ENCODE measurements around the gene RCBTB1. TPM values are rescaled to one million over a fixed set of nuclear protein-coding genes. Genes with fewer than 3 reads are reported as not detected.

RCBTB1 gene
- total RNA-seq (2022; extraction: Qiagen RNA extraction; ENCODE audit: low read depth) = 7.0 to 10.9 TPM (median 9.2 TPM) in 5 replicates

GRCh38 chr13:49585220-49586157, at the start of gene RCBTB1:
RCBTB1 (minus strand) TSS chr13:49585558; CDS start chr13:49567279, 18,279 bp downstream.

GRCh38 chr13:49627831-49628652, 42.7 kb upstream of the RCBTB1 start, which contains the start of gene ARL11:
ARL11 (plus strand) TSS chr13:49628507; CDS start chr13:49630448, 1,941 bp downstream.

GRCh38 chr13:49495783-49496762, 89.3 kb downstream of the RCBTB1 start, which contains the start of gene PHF11:
PHF11 (plus strand) TSS chr13:49495953; CDS start chr13:49496002, 49 bp downstream.

Other genes starting within 250 kb of the RCBTB1 start
- 1.9 to 2.7 TPM (median 2.4 TPM) in 5 replicates for gene CAB39L, start 141.5 kb downstream of the RCBTB1 start, total RNA-seq (2022; extraction: Qiagen RNA extraction; ENCODE audit: low read depth)
- gene SETDB2, start 141.3 kb downstream of the RCBTB1 start, total RNA-seq (2022; extraction: Qiagen RNA extraction; ENCODE audit: low read depth) = 1.9 to 2.6 TPM (median 2.3 TPM) in 5 replicates
- 6.4 to 7.7 TPM (median 7.5 TPM) in 5 replicates for gene PHF11, start 89.6 kb downstream of the RCBTB1 start, total RNA-seq (2022; extraction: Qiagen RNA extraction; ENCODE audit: low read depth)
- not detected in 5 replicates for gene ARL11, start 42.9 kb upstream of the RCBTB1 start, total RNA-seq (2022; extraction: Qiagen RNA extraction; ENCODE audit: low read depth)
- 36.6 to 74.4 TPM (median 66.3 TPM) in 5 replicates for gene EBPL, start 105.9 kb upstream of the RCBTB1 start, total RNA-seq (2022; extraction: Qiagen RNA extraction; ENCODE audit: low read depth)
- 23.8 to 30.7 TPM (median 28.8 TPM) in 5 replicates for gene KPNA3, start 207.1 kb upstream of the RCBTB1 start, total RNA-seq (2022; extraction: Qiagen RNA extraction; ENCODE audit: low read depth)